Lung microvascular endothelial cell (primary cell): ENCODE results near the gene ZFPM1. TPM values are rescaled to one million over a fixed set of nuclear protein-coding genes. Genes with fewer than 3 reads are reported as not detected.

ENCODE experiments used
- total RNA-seq: library from RNA; depleted of rRNA; stranded (reverse); fragments of >200 nt; gene quantifications from 2 replicates; pipeline ENCODE4 v1.2.1, GENCODE V29; 2014

ZFPM1 gene
- total RNA-seq, 1 donor from 2014 or later = 0.60 TPM

Other genes starting within 250 kb of the ZFPM1 start
- 0.20 and 0.44 TPM in 2 replicates for gene ZNF469, start 70.3 kb upstream of the ZFPM1 start, total RNA-seq
- 6.1 and 8.7 TPM in 2 replicates for gene ZC3H18, start 117.1 kb downstream of the ZFPM1 start, total RNA-seq
- gene IL17C, start 185.3 kb downstream of the ZFPM1 start, total RNA-seq = not detected in 2 replicates
- 287 and 458 TPM in 2 replicates for gene CYBA, start 197.8 kb downstream of the ZFPM1 start, total RNA-seq
- 40.8 and 42.3 TPM in 2 replicates for gene MVD, start 209.8 kb downstream of the ZFPM1 start, total RNA-seq
- under 0.01 and 0.22 TPM in 2 replicates for gene SNAI3, start 233.2 kb downstream of the ZFPM1 start, total RNA-seq